ENCODE results near the gene AKAP5. TPM values are rescaled to one million over a fixed set of nuclear protein-coding genes. Genes with fewer than 3 reads are reported as not detected.

AKAP5 gene
- total RNA-seq, 1 donor from 2014 or later, result 1.1 TPM

DNA sequence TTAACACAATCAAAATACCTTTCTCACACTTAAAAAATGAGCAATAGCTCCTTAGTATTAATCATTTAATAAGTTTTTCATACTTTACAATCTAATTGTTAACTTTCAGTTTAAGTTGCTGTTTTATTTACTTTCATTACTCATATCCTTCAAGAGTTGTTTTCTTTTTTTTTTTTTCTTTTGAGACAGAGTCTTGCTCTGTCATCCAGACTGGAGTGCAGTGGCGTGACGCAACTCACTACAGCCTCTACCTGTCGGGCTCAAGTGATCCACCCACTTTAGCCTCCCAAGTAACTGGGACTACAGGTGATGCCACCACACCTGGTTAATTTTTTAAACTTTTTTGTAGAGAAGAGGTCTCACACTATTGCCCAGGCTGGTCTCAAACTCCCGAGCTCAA lies 55.4 kb downstream of the AKAP5 start:
- H3K27me3 Mint-ChIP-seq, result no peaks in the 10 kb centered on the region
- H3K4me1 Mint-ChIP-seq (ENCODE audit: low read depth), result peaks cover 3% of the 10 kb centered on the region
- no peaks in the 10 kb centered on the region for H3K36me3 Mint-ChIP-seq (ENCODE audit: insufficient read depth)
- TF ChIP-seq, protein P1, sequence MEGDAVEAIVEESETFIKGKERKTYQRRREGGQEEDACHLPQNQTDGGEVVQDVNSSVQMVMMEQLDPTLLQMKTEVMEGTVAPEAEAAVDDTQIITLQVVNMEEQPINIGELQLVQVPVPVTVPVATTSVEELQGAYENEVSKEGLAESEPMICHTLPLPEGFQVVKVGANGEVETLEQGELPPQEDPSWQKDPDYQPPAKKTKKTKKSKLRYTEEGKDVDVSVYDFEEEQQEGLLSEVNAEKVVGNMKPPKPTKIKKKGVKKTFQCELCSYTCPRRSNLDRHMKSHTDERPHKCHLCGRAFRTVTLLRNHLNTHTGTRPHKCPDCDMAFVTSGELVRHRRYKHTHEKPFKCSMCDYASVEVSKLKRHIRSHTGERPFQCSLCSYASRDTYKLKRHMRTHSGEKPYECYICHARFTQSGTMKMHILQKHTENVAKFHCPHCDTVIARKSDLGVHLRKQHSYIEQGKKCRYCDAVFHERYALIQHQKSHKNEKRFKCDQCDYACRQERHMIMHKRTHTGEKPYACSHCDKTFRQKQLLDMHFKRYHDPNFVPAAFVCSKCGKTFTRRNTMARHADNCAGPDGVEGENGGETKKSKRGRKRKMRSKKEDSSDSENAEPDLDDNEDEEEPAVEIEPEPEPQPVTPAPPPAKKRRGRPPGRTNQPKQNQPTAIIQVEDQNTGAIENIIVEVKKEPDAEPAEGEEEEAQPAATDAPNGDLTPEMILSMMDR (IDR thresholded peaks at IDR 0.05; ENCODE audit: unreplicated experiment), result no peak
- H3K27ac Mint-ChIP-seq, result no peak overlapping the region
- H3K9me3 Mint-ChIP-seq (ENCODE audit: low read depth), result no peaks in the 10 kb centered on the region
- no peak for DNase-seq (ENCODE audit: low spot score, unreplicated experiment)
- H3K4me3 Mint-ChIP-seq (ENCODE audit: low read depth), result no peak overlapping the region

DNA sequence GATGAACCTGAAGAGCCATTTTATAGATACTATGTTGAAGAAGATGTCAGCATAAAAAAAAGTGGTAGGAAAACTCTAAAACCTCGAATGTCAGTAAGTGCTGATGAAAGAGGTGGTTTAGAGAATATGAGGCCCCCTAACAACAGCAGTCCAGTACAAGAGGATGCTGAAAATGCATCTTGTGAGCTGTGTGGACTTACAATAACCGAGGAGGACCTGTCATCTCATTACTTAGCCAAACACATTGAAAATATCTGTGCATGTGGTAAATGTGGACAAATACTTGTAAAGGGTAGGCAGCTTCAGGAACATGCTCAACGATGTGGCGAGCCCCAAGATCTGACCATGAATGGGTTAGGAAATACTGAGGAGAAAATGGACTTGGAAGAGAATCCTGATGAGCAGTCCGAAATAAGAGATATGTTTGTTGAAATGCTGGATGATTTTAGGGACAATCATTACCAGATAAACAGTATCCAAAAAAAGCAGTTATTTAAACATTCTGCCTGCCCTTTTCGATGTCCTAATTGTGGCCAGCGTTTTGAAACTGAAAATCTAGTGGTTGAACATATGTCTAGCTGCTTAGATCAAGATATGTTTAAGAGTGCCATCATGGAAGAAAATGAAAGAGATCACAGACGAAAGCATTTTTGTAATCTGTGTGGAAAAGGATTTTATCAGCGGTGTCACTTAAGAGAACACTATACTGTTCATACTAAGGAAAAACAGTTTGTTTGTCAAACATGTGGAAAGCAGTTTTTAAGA lies 57.5 kb downstream of the AKAP5 start:
- no peak for DNase-seq (ENCODE audit: low spot score, unreplicated experiment)
- TF ChIP-seq, protein P1 (IDR thresholded peaks at IDR 0.05; ENCODE audit: unreplicated experiment), result no peak

More for the DNA sequence above, 57.5 kb downstream of the AKAP5 start:
- Mint-ChIP-seq H3K4me3 (ENCODE audit: low read depth) (no peak overlapping the region), H3K27ac (no peak overlapping the region), H3K4me1 (ENCODE audit: low read depth) (peaks cover 3% of the 10 kb centered on the region), H3K36me3 (ENCODE audit: insufficient read depth) (peaks cover 4% of the 10 kb centered on the region), H3K27me3 (no peaks in the 10 kb centered on the region), H3K9me3 (ENCODE audit: low read depth) (no peaks in the 10 kb centered on the region)

Other genes starting within 250 kb of the AKAP5 start
- gene ESR2, start 171.1 kb upstream of the AKAP5 start, total RNA-seq, result 0.29 and 0.51 TPM in 2 replicates
- 70.3 and 71.9 TPM in 2 replicates for gene MTHFD1, start 77.1 kb upstream of the AKAP5 start, total RNA-seq
- gene ZBTB25, start 38.3 kb downstream of the AKAP5 start, total RNA-seq, result 11.7 and 11.8 TPM in 2 replicates
- 43.6 and 44.5 TPM in 2 replicates for gene ZBTB1, start 39.3 kb downstream of the AKAP5 start, total RNA-seq
- 2.7 and 2.9 TPM in 2 replicates for gene HSPA2, start 75.2 kb downstream of the AKAP5 start, total RNA-seq
- 0.53 and 0.79 TPM in 2 replicates for gene PPP1R36, start 84.5 kb downstream of the AKAP5 start, total RNA-seq
- gene PLEKHG3, start 238.9 kb downstream of the AKAP5 start, total RNA-seq, result 76.0 and 81.0 TPM in 2 replicates

Measured in progenitor cell of endocrine pancreas (in vitro differentiated cells).